Left lung (tissue), 10 donors: ENCODE measurements around the gene SNCAIP. TPM values are rescaled to one million over a fixed set of nuclear protein-coding genes. Genes with fewer than 3 reads are reported as not detected.

Experiments
- ATAC-seq: fragments of 200-7000 bp; cut with Tn5 transposase; one replicate; pipeline ENCODE4 v1.9.1; 2020; ENCODE audit warnings: moderate library complexity
- DNase-seq, 4 donors: peaks; one replicate each; pipeline ENCODE4 v3.0.0-alpha.2; 2013 to 2020
- H3K27ac ChIP-seq, 2 donors: fragments of 200-600 bp; sonication (generic) in 1 of 2; one replicate each; pipeline versions ENCODE4 v1.5.0 to v1.8.0; 2020 to 2021
- H3K27me3 ChIP-seq, 2 donors: fragments of 200-600 bp; sonication (generic) in 1 of 2; one replicate each; pipeline versions ENCODE4 v1.5.0 to v1.8.0; 2020 to 2021
- H3K36me3 ChIP-seq, 2 donors: fragments of 200-600 bp; sonication (generic) in 1 of 2; one replicate each; pipeline versions ENCODE4 v1.5.0 to v1.8.0; 2020 to 2021
- H3K4me1 ChIP-seq, 2 donors: fragments of 200-600 bp; one replicate each; pipeline ENCODE4 v1.8.0; 2021
- H3K4me3 ChIP-seq, 2 donors: fragments of 200-600 bp; sonication (generic) in 1 of 2; one replicate each; pipeline versions ENCODE4 v1.5.0 to v1.8.0; 2020 to 2021; ENCODE audit warnings: mild to moderate bottlenecking in 1 of 2
- H3K9me3 ChIP-seq, 2 donors: fragments of 200-600 bp; sonication (generic) in 1 of 2; one replicate each; pipeline versions ENCODE4 v1.5.0 to v1.8.0; 2020 to 2021
- CTCF ChIP-seq, 2 donors: fragments of 200-600 bp; sonication (generic) in 1 of 2; IDR thresholded peaks; one replicate each; pipeline versions ENCODE4 v1.5.0 to v1.8.0; 2021; ENCODE audit warnings: antibody characterized with exemption in 2 of 2
- intact Hi-C, 2 donors: fragments of 100-400 bp; cut with DNase I; formaldehyde crosslinking; loops; one replicate each; pipeline versions ENCODE4 v1.11.2 to v1.14.2; 2022
- polyA plus RNA-seq, 6 donors: library from polyadenylated mRNA; unstranded; fragments of 120-200 nt; gene quantifications; one replicate each; pipeline ENCODE4 v1.2.1, GENCODE V29; 2013; ENCODE audit not compliant: insufficient read length in 6 of 6
- total RNA-seq, 2 donors: library from RNA; stranded (reverse); fragmentation: NEBNext Ultra II Directional; extraction: Animal tissue kit (Norgen Biotek cat#: 25700); gene quantifications; one replicate each; pipeline ENCODE4 v1.2.1, GENCODE V29; 2021
- donor health status: DM: no; HTN: yes; CAD: no.
- donor health status: DM: no; HTN: no; CAD: no.

The SNCAIP gene
- total and polyA plus RNA-seq, 8 donors, result 2.1 to 23.4 (median 17.3) TPM

DNA sequence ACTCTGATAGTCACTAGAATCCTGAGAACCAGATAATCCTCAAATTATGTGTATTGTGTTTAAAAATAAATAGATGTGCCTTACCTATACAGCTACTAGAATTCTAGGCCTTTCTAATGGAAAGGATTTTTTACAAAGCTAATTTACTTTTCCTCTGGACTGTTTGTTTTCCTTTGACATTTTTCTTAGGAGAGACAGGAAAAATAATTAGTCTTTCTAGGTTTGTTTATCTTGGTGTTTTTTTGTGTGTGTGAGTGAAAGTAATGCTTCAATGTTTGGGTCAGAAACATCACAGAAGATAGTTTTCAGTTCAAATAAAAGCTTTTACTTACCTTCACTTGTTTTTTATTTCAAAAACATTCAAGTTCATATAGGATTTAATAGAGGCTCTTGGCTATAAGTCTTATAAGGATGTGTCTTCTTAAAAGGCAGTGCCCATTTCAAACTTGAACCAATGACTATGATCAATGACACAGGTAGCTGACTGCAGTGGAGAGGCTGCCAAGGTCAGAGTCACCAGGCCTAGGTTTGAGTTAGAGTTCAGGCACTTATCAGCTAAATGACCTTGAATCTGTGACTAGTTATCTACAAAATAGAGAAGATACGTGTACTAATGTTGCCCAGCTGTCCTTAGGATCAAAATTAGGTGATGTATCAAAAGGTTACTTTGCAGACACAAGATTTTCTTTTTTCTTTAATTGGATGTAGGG, 92.8 kb downstream of the SNCAIP start:
- no peak for DNase-seq
- no peaks in the 10 kb centered on the region for H3K27me3 ChIP-seq
- TF ChIP-seq CTCF (IDR thresholded peaks at IDR 0.05), result no peak
- H3K4me3 ChIP-seq, result no peak overlapping the region
- H3K27ac ChIP-seq, result no peak overlapping the region
- no peaks in the 10 kb centered on the region for H3K36me3 ChIP-seq
- H3K9me3 ChIP-seq, result no peaks in the 10 kb centered on the region
- no peak for ATAC-seq
- intact Hi-C loops, result no loop called here
- H3K4me1 ChIP-seq, result no peaks in the 10 kb centered on the region

GRCh38 chr5:122405751-122406150, 93.7 kb downstream of the SNCAIP start:
- ATAC-seq (no peak), DNase-seq (no peak)
- Histone ChIP-seq H3K36me3 (no peaks in the 10 kb centered on the region), H3K27me3 (no peaks in the 10 kb centered on the region), H3K4me3 (no peak overlapping the region), H3K27ac (no peak overlapping the region), H3K9me3 (no peaks in the 10 kb centered on the region), H3K4me1 (no peaks in the 10 kb centered on the region)
- no peak for TF ChIP-seq CTCF (IDR thresholded peaks at IDR 0.05)
- intact Hi-C loops, result no loop called here

- Histone ChIP-seq H3K9me3 (no peaks in the 10 kb centered on the region), H3K4me3 (no peak overlapping the region), H3K27ac (no peak overlapping the region), H3K27me3 (no peaks in the 10 kb centered on the region), H3K36me3 (no peaks in the 10 kb centered on the region), H3K4me1 (no peaks in the 10 kb centered on the region)
- TF ChIP-seq CTCF (IDR thresholded peaks at IDR 0.05), result no peak
- ATAC-seq (no peak), DNase-seq (no peak)
- intact Hi-C loops, result no loop called here
These were observed 94.1 kb downstream of the SNCAIP start for GRCh38 chr5:122406181-122406580.

DNA sequence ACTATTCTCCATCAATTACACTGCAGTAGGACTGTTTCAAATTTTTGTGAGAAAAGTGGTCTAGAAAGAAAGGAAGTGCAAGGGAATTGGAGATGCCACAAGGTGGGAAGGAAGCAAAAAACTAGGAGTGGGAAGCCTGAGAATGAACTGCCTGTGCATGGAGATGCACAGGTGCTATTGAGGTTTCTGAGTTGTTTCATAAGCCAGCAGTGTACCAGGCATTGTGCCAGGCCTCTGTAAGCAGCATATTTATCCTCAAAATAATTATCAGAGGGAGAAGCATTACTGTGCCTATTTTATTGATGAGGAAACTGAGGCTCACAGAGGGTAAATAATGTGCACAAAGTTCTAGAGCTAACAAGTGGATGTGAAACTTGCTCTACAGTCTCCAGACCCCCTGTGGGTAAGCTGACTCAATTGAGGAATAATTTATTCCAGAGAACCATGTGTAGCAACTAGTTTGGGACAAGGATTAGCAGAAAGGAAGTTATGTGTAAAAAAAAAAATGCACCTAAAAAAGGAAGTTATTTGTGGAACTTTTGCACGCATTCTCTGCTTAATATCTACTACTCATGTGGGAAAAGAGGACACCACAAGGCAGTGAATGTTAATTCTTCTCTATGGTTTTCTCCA, 96.7 kb downstream of the SNCAIP start:
- no peak for TF ChIP-seq CTCF (IDR thresholded peaks at IDR 0.05)
- H3K4me1 ChIP-seq, result no peaks in the 10 kb centered on the region
- H3K27me3 ChIP-seq, result no peaks in the 10 kb centered on the region
- H3K4me3 ChIP-seq, result no peak overlapping the region
- H3K27ac ChIP-seq, result no peak overlapping the region
- DNase-seq (no peak), ATAC-seq (no peak)
- no peaks in the 10 kb centered on the region for H3K36me3 ChIP-seq
- no peaks in the 10 kb centered on the region for H3K9me3 ChIP-seq
- intact Hi-C loops, result no loop called here

GRCh38 chr5:122412966-122413365, 100.9 kb downstream of the SNCAIP start:
- DNase-seq (no peak), ATAC-seq (no peak)
- Histone ChIP-seq H3K4me3 (no peak overlapping the region), H3K27me3 (no peaks in the 10 kb centered on the region), H3K9me3 (no peaks in the 10 kb centered on the region), H3K36me3 (no peaks in the 10 kb centered on the region), H3K27ac (no peak overlapping the region), H3K4me1 (no peaks in the 10 kb centered on the region)
- TF ChIP-seq CTCF (IDR thresholded peaks at IDR 0.05), result no peak
- intact Hi-C loops, result loop anchor here in 1 of 2 donors (5.0 kb wide), 1 partner anchor 216 kb away; no protein-coding TSS in a partner anchor
